Muscle of leg (tissue), 11 donors: ENCODE data around the gene MTHFD1. TPM values are rescaled to one million over a fixed set of nuclear protein-coding genes. Genes with fewer than 3 reads are reported as not detected.

Source experiments
- DNase-seq: peaks from one replicate; pipeline ENCODE4 v3.0.0; 2013
- H3K27ac ChIP-seq: one replicate; pipeline ENCODE4 v1.5.1; 2013; ENCODE audit warnings: mild to moderate bottlenecking, low read length, control low read depth
- H3K27me3 ChIP-seq: one replicate; pipeline ENCODE4 v1.6.1; 2013; ENCODE audit warnings: low read length; ENCODE audit not compliant: control insufficient read depth, insufficient read depth
- H3K36me3 ChIP-seq: one replicate; pipeline ENCODE4 v1.6.1; 2013; ENCODE audit warnings: low read length; ENCODE audit not compliant: control insufficient read depth, insufficient read depth
- H3K4me1 ChIP-seq: one replicate; pipeline ENCODE4 v1.6.1; 2013; ENCODE audit warnings: low read length; ENCODE audit not compliant: control insufficient read depth, insufficient read depth
- H3K4me3 ChIP-seq: one replicate; pipeline ENCODE4 v1.5.1; 2013; ENCODE audit warnings: low read length, control low read depth
- H3K9me3 ChIP-seq: replicated peaks from 2 replicates; pipeline ENCODE4 v1.6.1; 2013; ENCODE audit warnings: low read depth, low read length; ENCODE audit not compliant: control insufficient read depth
- WGBS: methylation state at CpG from one replicate; pipeline ENCODE4 v1.1.5; 2013; ENCODE audit warnings: missing lambda C conversion rate; ENCODE audit not compliant: insufficient coverage; 5-methylcytosine and 5-hydroxymethylcytosine counted together
- polyA plus RNA-seq, 8 donors: library from polyadenylated mRNA; unstranded; fragments of 120-200 nt; gene quantifications; one replicate each; pipeline versions ENCODE4 v1.2.1 to v1.2.3, GENCODE V29; 2013; ENCODE audit warnings: inconsistent platforms in 1 of 8, low replicate concordance in 1 of 8; ENCODE audit not compliant: insufficient read length in 8 of 8, insufficient read depth in 1 of 8
- total RNA-seq: library from RNA; stranded (reverse); fragments of 120-200 nt; gene quantifications from one replicate; pipeline ENCODE4 v1.2.4, GENCODE V29; 2013

MTHFD1 gene
- total and polyA plus RNA-seq, 9 donors: 21.2 to 52.9 (median 45.4) TPM

GRCh38 chr14:64478634-64479250 is 90.6 kb downstream of the MTHFD1 start:
- Histone ChIP-seq H3K36me3 (no peaks in the 10 kb centered on the region), H3K27me3 (no peaks in the 10 kb centered on the region), H3K4me3 (no peak overlapping the region), H3K27ac (no peak overlapping the region), H3K4me1 (no peaks in the 10 kb centered on the region), H3K9me3 (no peaks in the 10 kb centered on the region)
- DNase-seq: peak; percentile 43

- no peak overlapping the region for H3K27ac ChIP-seq
- 94% methylated on average over 3 of the region's 5 CpGs for WGBS
- no peaks in the 10 kb centered on the region for H3K4me1 ChIP-seq
- no peak for DNase-seq
- no peak overlapping the region for H3K4me3 ChIP-seq
- no peaks in the 10 kb centered on the region for H3K27me3 ChIP-seq
- no peaks in the 10 kb centered on the region for H3K9me3 ChIP-seq
- peaks cover 21% of the 10 kb centered on the region for H3K36me3 ChIP-seq
Observed at GRCh38 chr14:64488590-64489099, 100.5 kb downstream of the MTHFD1 start.

- WGBS: no CpG with 5 or more reads among the region's 2 CpGs
- no peaks in the 10 kb centered on the region for H3K9me3 ChIP-seq
- no peak overlapping the region for H3K4me3 ChIP-seq
- no peak for DNase-seq
- H3K4me1 ChIP-seq: no peaks in the 10 kb centered on the region
- no peaks in the 10 kb centered on the region for H3K27me3 ChIP-seq
- H3K36me3 ChIP-seq: peaks cover 28% of the 10 kb centered on the region
- no peak overlapping the region for H3K27ac ChIP-seq
Observed at GRCh38 chr14:64491637-64492036, 103.5 kb downstream of the MTHFD1 start.

- Histone ChIP-seq H3K27me3 (no peaks in the 10 kb centered on the region), H3K4me3 (no peak overlapping the region), H3K4me1 (no peaks in the 10 kb centered on the region), H3K9me3 (no peaks in the 10 kb centered on the region), H3K27ac (no peak overlapping the region), H3K36me3 (peaks cover 18% of the 10 kb centered on the region)
- DNase-seq: no peak
- WGBS: no CpG with 5 or more reads among the region's 3 CpGs
Observed at GRCh38 chr14:64493455-64493854, 105.3 kb downstream of the MTHFD1 start.

- DNase-seq: no peak
- Histone ChIP-seq H3K27ac (no peak overlapping the region), H3K27me3 (no peaks in the 10 kb centered on the region), H3K4me1 (no peaks in the 10 kb centered on the region), H3K9me3 (no peaks in the 10 kb centered on the region), H3K4me3 (no peak overlapping the region), H3K36me3 (peaks cover 11% of the 10 kb centered on the region)
Observed at GRCh38 chr14:64495252-64495651, 107.1 kb downstream of the MTHFD1 start.

GRCh38 chr14:64496764-64497163 is 108.6 kb downstream of the MTHFD1 start:
- H3K9me3 ChIP-seq: no peaks in the 10 kb centered on the region
- peaks cover 7% of the 10 kb centered on the region for H3K36me3 ChIP-seq
- DNase-seq: no peak
- no peak overlapping the region for H3K4me3 ChIP-seq
- peaks cover 3% of the 10 kb centered on the region for H3K4me1 ChIP-seq
- no peak overlapping the region for H3K27ac ChIP-seq
- H3K27me3 ChIP-seq: no peaks in the 10 kb centered on the region

GRCh38 chr14:64500088-64500487 is 111.9 kb downstream of the MTHFD1 start:
- no CpG with 5 or more reads among the region's 1 CpG for WGBS
- H3K27ac ChIP-seq: no peak overlapping the region

GRCh38 chr14:64501411-64502171 is 113.4 kb downstream of the MTHFD1 start:
- H3K4me1 ChIP-seq: peaks cover 16% of the 10 kb centered on the region
- WGBS: 41% methylated on average over 5 of the region's 8 CpGs
- H3K27ac ChIP-seq: peak overlapping the region; percentile 22
- H3K36me3 ChIP-seq: peaks cover 3% of the 10 kb centered on the region
- H3K4me3 ChIP-seq: no peak overlapping the region
- no peaks in the 10 kb centered on the region for H3K9me3 ChIP-seq
- no peaks in the 10 kb centered on the region for H3K27me3 ChIP-seq
- peak; percentile 15 for DNase-seq

More at GRCh38 chr14:64500088-64500487, 111.9 kb downstream of the MTHFD1 start:
- peaks cover 13% of the 10 kb centered on the region for H3K4me1 ChIP-seq
- peaks cover 7% of the 10 kb centered on the region for H3K36me3 ChIP-seq
- no peak overlapping the region for H3K4me3 ChIP-seq
- H3K27me3 ChIP-seq: no peaks in the 10 kb centered on the region
- H3K9me3 ChIP-seq: no peaks in the 10 kb centered on the region
- no peak for DNase-seq

- peak overlapping the region; percentile 83 for H3K4me3 ChIP-seq
- peak overlapping the region; percentile 98 for H3K27ac ChIP-seq
- no peaks in the 10 kb centered on the region for H3K9me3 ChIP-seq
- H3K4me1 ChIP-seq: peaks cover 16% of the 10 kb centered on the region
- no peak for DNase-seq
- no CpG with 5 or more reads among the region's 6 CpGs for WGBS
- no peaks in the 10 kb centered on the region for H3K27me3 ChIP-seq
- H3K36me3 ChIP-seq: peaks cover 3% of the 10 kb centered on the region
Observed at GRCh38 chr14:64502456-64502855, 114.3 kb downstream of the MTHFD1 start.

- Histone ChIP-seq H3K4me3 (peak overlapping the region; percentile 83), H3K27me3 (no peaks in the 10 kb centered on the region), H3K36me3 (peaks cover 3% of the 10 kb centered on the region), H3K9me3 (no peaks in the 10 kb centered on the region), H3K27ac (peak overlapping the region; percentile 98), H3K4me1 (peaks cover 18% of the 10 kb centered on the region)
- peak; percentile 65 for DNase-seq
- WGBS: under 1% methylated on average over 25 of the region's 29 CpGs
Observed at GRCh38 chr14:64502887-64503433, 114.8 kb downstream of the MTHFD1 start.
